ENCODE results near the gene PCCA.

DNA sequence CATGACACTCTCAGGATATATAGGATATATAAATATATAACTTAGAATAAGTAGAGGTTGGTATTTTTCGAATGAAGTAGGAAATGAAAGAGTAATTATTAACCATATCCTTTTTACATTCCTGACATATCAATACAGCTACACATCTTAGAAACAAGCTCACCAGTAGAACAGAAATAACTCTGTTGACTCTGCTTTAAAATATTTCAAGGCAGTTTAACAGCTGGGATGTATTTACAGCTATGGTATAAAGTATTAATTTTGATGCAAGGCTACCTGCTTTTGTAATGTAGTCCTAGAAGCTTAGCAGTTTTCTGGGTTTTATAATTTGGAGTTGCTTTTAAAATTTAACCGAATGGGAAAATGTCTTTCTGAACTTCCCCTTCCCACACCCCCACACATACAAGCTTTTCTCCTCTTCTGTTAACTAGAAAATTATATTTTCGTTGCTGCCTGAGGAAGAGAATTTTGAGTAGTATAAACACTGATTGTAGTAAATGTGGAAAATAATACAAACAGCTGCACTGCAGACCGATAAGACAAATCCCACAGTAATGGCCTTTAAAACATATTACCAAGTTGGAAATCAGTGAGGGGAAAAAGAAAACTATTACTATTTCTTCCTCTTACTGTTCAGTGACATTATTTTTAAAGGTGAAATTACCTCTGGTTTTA is 352.0 kb downstream of the PCCA start:
- TF ChIP-seq, protein P1, sequence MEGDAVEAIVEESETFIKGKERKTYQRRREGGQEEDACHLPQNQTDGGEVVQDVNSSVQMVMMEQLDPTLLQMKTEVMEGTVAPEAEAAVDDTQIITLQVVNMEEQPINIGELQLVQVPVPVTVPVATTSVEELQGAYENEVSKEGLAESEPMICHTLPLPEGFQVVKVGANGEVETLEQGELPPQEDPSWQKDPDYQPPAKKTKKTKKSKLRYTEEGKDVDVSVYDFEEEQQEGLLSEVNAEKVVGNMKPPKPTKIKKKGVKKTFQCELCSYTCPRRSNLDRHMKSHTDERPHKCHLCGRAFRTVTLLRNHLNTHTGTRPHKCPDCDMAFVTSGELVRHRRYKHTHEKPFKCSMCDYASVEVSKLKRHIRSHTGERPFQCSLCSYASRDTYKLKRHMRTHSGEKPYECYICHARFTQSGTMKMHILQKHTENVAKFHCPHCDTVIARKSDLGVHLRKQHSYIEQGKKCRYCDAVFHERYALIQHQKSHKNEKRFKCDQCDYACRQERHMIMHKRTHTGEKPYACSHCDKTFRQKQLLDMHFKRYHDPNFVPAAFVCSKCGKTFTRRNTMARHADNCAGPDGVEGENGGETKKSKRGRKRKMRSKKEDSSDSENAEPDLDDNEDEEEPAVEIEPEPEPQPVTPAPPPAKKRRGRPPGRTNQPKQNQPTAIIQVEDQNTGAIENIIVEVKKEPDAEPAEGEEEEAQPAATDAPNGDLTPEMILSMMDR (IDR thresholded peaks at IDR 0.05; ENCODE audit: borderline replicate concordance, extremely low read depth, low read length, poor library complexity, severe bottlenecking): no peak
- no peak for TF ChIP-seq EZH2 (IDR thresholded peaks at IDR 0.05; ENCODE audit: borderline replicate concordance, low read depth, low read length, severe bottlenecking)

Data from DND-41 (cell line).